ENCODE measurements around the gene SMYD3.

The SMYD3 gene

GRCh38 chr1:245873883-245874671, 633.0 kb downstream of the SMYD3 start:
- DNase-seq = no peak

DNA sequence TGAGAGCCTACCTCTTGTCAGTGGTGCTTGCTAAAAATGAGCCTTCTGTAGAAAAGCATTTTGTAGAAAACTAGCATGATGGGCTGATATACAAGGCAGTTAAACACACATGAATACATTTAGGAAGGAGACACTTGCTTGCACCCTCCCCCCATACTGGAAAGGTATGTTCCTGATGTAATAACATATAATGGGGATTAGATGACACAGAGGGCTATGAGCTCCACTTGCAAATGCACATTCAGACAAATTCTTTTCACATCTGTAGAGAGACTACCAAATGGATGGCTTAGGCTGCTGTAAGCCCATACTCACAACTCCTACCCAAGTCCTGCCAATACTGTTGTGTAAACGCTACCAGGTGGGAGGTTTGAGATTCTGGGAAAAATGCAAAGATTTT, 634.0 kb downstream of the SMYD3 start:
- intact Hi-C loops (cut with DNase I) = no loop called here

More at GRCh38 chr1:245873883-245874671, 633.0 kb downstream of the SMYD3 start:
- intact Hi-C loops (cut with DNase I) = no loop called here

DNA sequence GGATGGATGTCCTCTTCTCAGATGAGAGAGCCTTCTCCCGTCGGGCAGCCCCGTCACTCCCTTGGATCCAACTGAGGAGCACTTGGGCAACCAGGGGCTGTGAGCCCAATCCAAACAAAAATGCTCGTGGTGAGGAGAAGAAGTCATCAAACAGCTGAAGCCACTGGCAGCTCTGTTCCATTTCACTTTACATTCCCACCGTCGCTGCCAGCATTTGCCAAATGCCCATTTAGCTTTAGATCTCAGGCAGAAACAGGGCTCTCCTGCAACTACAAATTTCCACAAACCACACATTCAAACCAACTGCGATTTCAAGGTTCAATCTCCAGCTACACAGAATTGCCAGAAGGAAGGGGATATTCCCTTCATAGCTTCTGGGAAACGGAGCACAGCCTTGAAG, 634.6 kb downstream of the SMYD3 start:
- intact Hi-C loops (cut with DNase I) = no loop called here
- no peak for DNase-seq

More for the DNA sequence above, 634.0 kb downstream of the SMYD3 start:
- no peak for DNase-seq

DNA sequence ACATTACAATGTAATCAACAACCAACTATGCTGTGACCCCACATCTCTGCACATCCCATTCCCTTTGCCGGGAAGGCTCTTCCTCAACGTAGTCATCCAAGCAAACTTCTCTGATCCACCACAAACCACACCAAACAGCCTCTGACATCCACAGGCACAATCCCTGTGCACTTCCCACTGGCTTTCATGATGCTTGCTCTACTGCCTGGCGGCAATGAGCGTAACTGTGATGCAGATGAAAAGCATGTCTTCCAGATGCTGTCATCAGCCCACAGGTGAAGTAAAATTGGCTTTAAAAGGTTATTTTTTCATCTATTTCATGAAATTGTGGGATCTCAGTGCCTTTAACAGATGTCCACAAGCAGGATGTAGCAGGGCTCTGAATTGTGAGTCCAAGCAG, 635.2 kb downstream of the SMYD3 start:
- intact Hi-C loops (cut with DNase I) = no loop called here
- no peak for DNase-seq

DNA sequence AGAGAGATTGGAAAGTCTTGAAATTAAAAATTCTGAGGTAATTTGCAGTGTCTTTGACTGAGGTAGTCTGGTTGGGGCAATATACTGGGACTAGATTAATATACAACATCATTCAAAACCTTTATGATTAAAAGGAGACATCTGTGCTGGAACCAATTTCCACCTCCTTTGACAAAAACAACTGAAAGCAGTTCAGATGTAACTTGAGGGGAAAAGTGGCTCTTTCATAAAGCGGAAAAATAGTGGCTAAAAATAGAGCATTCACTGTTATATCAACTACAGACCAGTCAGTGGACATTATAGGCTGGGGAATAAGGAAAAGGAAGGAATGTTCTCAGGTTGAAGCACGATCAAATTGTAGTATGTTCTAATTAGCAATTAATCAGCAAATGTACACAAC, 635.9 kb downstream of the SMYD3 start:
- intact Hi-C loops (cut with DNase I) = no loop called here
- DNase-seq = no peak

- no peak for DNase-seq
- intact Hi-C loops (cut with DNase I) = no loop called here
Observed at GRCh38 chr1:245870698-245871097, 636.4 kb downstream of the SMYD3 start.

DNA sequence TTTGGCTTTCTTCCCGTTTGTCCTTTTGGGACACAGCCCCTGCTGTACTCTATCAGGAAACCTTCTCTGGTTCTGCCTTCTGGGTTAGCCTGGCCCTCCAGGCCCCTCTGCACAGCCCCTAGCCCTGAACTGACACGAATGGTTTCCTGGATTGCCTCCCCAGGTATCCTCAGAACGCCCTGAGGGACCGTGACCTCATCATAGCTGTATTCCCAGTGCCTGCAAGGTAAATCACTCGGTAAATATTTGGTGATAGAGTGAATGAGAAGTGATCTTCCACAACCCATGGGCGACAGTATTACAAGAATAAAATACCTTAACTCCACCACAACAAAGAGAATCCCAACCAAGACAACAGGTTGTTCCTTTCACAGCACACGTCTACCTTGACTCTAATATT, 637.2 kb downstream of the SMYD3 start:
- intact Hi-C loops (cut with DNase I) = no loop called here
- no peak for DNase-seq

GRCh38 chr1:245867738-245868137, 639.3 kb downstream of the SMYD3 start:
- intact Hi-C loops (cut with DNase I) = no loop called here
- no peak for DNase-seq

DNA sequence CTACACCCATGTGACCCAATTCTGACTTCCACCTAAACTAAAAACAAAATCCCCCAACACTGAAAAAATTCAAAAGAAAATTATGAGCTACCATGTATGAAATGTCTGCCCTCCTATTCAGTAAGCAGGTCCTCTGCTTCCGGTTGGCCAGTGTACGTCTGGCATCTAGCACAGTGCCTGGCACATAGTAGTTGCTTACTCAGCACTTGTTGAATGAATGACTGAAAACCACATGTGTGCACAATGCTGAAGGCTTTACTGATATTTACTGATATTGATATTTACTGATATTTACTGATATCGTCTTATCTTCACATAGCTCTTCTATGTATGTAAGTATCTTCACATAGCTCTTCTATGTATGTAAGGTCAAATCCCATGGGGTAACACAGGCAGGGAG, 642.2 kb downstream of the SMYD3 start:
- intact Hi-C loops (cut with DNase I) = no loop called here
- DNase-seq = no peak

- intact Hi-C loops (cut with DNase I) = no loop called here
- no peak for DNase-seq
Observed at GRCh38 chr1:245863566-245864184, 643.4 kb downstream of the SMYD3 start.

DNA sequence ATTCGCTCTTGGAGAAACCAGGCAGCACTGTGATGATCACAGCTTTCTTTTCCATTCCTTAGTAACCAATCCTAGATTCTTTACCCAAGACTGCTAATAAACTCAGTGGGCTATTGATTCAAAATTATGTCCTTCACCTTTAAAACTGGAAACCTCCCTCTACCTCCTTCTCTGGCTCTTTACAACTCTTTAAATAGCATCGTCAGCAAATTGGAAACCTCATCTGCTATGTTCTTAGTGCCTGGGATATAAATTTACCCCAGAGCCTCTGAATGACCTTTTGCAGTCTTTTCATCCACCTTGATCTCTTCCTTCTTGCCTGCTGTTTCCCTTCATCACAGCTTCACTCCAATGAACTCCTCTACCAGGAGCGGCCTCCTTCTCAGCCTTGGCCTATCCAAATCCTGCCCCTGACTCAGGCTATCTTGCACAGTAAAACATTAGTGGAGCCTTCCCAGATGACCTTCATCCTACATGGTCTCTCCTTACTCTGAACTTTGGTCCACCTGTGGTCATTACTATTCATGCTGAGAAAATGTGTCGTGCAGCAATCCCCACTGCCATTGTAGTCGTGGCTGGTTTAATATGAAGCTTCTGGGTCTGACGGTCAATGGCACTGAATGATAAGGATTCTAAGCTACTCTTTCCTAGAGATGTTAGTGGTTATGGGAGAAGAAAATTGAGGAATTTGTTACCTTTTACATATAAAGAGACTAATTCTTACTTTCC, 644.1 kb downstream of the SMYD3 start:
- intact Hi-C loops (cut with DNase I) = no loop called here
- no peak for DNase-seq

GRCh38 chr1:245860657-245861544, 646.2 kb downstream of the SMYD3 start:
- DNase-seq = no peak
- intact Hi-C loops (cut with DNase I) = no loop called here

GRCh38 chr1:245859493-245860114, 647.5 kb downstream of the SMYD3 start:
- no peak for DNase-seq
- intact Hi-C loops (cut with DNase I) = no loop called here

DNA sequence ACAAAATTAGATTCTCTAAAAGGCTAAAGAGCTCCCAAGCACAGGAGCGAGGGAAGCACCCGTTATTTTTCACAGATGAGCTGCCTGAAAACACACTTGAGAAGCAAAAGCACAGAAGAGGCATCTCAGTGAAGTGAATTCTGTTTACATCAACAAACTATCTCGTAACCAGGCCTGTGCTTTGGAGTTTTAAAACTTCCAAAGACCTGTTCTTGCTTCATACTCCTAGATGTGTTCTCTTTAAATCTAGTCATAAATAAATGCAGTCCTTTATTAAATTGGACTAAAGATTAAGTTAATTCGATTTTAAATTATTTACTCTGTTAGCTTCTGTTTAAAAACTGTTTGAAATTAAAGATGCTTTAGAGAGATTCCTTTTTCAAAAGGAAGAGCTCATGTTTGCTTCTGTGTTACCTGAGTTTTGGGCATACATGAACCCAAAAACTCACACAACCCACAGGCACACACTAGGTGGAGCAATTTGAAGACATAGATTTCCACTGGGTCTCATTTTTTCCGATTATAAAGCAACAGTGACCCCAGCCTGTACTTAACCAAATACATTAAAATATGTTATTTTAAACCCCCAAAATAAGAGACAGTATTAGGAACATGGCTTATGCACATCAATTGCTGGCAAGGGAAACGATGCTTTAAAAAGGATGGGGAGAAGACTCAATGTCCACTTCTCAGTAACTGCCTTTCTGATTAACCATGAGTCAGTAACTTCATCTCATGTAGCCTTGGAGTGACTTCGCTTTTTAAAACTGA, 648.2 kb downstream of the SMYD3 start:
- no peak for DNase-seq
- intact Hi-C loops (cut with DNase I) = no loop called here

GRCh38 chr1:245858022-245858721, 648.9 kb downstream of the SMYD3 start:
- intact Hi-C loops (cut with DNase I) = no loop called here
- DNase-seq = peak in 36 of 42 donors; percentile 6 to 79 (median 40)

DNA sequence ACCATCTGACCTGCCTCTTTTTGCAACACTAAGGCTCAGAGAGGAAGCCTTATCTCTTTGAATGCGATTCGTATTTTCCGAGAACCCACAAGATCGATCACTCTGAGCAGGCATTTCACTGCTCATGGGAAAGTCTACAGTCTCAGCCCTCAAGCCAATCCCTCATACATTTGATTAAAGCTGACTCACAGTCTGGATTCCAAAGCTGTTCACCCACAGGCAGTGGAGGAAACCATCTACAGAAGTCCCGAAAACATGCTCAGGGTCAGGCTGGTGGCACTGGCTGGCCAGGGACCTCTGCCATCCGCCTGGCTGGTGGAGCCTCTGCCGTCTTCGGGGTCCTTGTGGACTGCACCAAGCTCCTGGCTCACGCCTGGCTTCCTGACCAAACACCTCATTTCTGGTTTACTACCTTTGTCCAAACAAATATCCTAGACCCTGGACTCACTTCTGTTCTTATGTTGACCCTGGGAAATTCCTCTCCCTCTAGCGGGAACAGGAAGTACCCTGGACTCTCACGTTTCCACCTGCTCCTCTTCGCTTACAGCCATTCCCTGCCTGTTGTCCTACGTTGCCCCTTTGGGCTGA, 650.0 kb downstream of the SMYD3 start:
- DNase-seq = no peak
- intact Hi-C loops (cut with DNase I) = no loop called here

Measured in head of caudate nucleus (tissue), 42 donors.